Tibial nerve (tissue), 4 donors: ENCODE data around the gene BRD7.

Source experiments
- CTCF ChIP-seq, 5 experiments: fragments of 200-600 bp in 3 of 5; fragments of 450-650 bp in 2 of 5; sonication (generic) in 3 of 5; IDR thresholded peaks; one replicate each; pipeline ENCODE4 v1.5.1; 2016 to 2019; ENCODE audit warnings: antibody characterized with exemption in 5 of 5, mild to moderate bottlenecking in 3 of 5, moderate library complexity in 2 of 5
- EP300 ChIP-seq, 2 donors: sonication (generic); formaldehyde crosslinking; IDR thresholded peaks; one replicate each; pipeline ENCODE4 v1.6.1; 2017; ENCODE audit warnings: antibody characterized with exemption in 2 of 2, mild to moderate bottlenecking in 1 of 2
- POLR2A ChIP-seq, 2 donors: fragments of 450-650 bp; IDR thresholded peaks; one replicate each; pipeline ENCODE4 v1.6.1; 2017; ENCODE audit warnings: antibody characterized with exemption in 2 of 2, mild to moderate bottlenecking in 2 of 2, moderate library complexity in 2 of 2

GRCh38 chr16:50288026-50288425 lies 80.8 kb downstream of the BRD7 start:
- TF ChIP-seq POLR2A (IDR thresholded peaks at IDR 0.05) (no peak), CTCF (IDR thresholded peaks at IDR 0.05) (no peak), EP300 (IDR thresholded peaks at IDR 0.05) (no peak)
